Upper lobe of right lung (tissue), 1 donor: ENCODE measurements around the gene SSB. TPM values are rescaled to one million over a fixed set of nuclear protein-coding genes. Genes with fewer than 3 reads are reported as not detected.

ENCODE experiments used
- ATAC-seq: fragments of 200-7000 bp; cut with Tn5 transposase; one replicate; pipeline ENCODE4 v1.9.1; 2020; ENCODE audit warnings: mild to moderate bottlenecking, moderate library complexity
- DNase-seq: peaks from one replicate; pipeline ENCODE4 v3.0.0-alpha.2; 2020
- H3K27ac ChIP-seq: fragments of 200-600 bp; one replicate; pipeline ENCODE4 v1.8.0; 2022
- H3K27me3 ChIP-seq: fragments of 200-600 bp; one replicate; pipeline ENCODE4 v1.8.0; 2022; ENCODE audit warnings: mild to moderate bottlenecking
- H3K36me3 ChIP-seq: fragments of 200-600 bp; one replicate; pipeline ENCODE4 v1.8.0; 2022
- H3K4me1 ChIP-seq: fragments of 200-600 bp; one replicate; pipeline ENCODE4 v1.8.0; 2022
- H3K4me3 ChIP-seq: fragments of 200-600 bp; one replicate; pipeline ENCODE4 v1.8.0; 2022; ENCODE audit warnings: mild to moderate bottlenecking
- H3K9me3 ChIP-seq: fragments of 200-600 bp; one replicate; pipeline ENCODE4 v1.8.0; 2022
- CTCF ChIP-seq: fragments of 200-600 bp; IDR thresholded peaks from one replicate; pipeline ENCODE4 v1.8.0; 2022; ENCODE audit warnings: antibody characterized with exemption
- intact Hi-C: fragments of 100-400 bp; cut with DNase I; formaldehyde crosslinking; loops from one replicate; pipeline ENCODE4 v1.11.0; 2022
- total RNA-seq: library from RNA; stranded (reverse); fragmentation: NEBNext Ultra II Directional; extraction: Animal tissue kit (Norgen Biotek cat#: 25700); gene quantifications from one replicate; pipeline ENCODE4 v1.2.1, GENCODE V29; 2021
- donor health status: DM: no; HTN: yes; CAD: no; lungs with severe emphysema.

Gene SSB
- total RNA-seq, 1 donor from 2014 or later, result 70.7 TPM

- intact Hi-C loops, result no loop called here
- H3K27ac ChIP-seq, result no peak overlapping the region
- H3K4me3 ChIP-seq, result no peak overlapping the region
- H3K27me3 ChIP-seq, result no peaks in the 10 kb centered on the region
- H3K9me3 ChIP-seq, result no peaks in the 10 kb centered on the region
- TF ChIP-seq CTCF, result no peak
- no peak for ATAC-seq
- DNase-seq, result no peak
- no peaks in the 10 kb centered on the region for H3K4me1 ChIP-seq
- H3K36me3 ChIP-seq, result no peaks in the 10 kb centered on the region
Observed at GRCh38 chr2:169860149-169860548, 61.5 kb downstream of the SSB start.

Other genes starting within 250 kb of the SSB start
- 31.2 TPM for gene FASTKD1, start 225.0 kb upstream of the SSB start, total RNA-seq
- gene PPIG, start 214.5 kb upstream of the SSB start, total RNA-seq, result 50.5 TPM
- not detected for gene CFAP210, start 104.5 kb upstream of the SSB start, total RNA-seq
- 5.5 TPM for gene PHOSPHO2, start 104.4 kb upstream of the SSB start, total RNA-seq
- 12.1 TPM for gene KLHL23, start 65.0 kb upstream of the SSB start, total RNA-seq
- 34.7 TPM for gene METTL5, start 26.0 kb downstream of the SSB start, total RNA-seq
- 42.8 TPM for gene UBR3, start 28.6 kb downstream of the SSB start, total RNA-seq